GOT3 (cell line): ENCODE results near the gene ACSS1.

Experiments used
- DNase-seq: peaks from one replicate; lab custom pipeline; 2025; ENCODE audit warnings: mixed read lengths; lab: John Stamatoyannopoulos, UW

The ACSS1 gene

DNA sequence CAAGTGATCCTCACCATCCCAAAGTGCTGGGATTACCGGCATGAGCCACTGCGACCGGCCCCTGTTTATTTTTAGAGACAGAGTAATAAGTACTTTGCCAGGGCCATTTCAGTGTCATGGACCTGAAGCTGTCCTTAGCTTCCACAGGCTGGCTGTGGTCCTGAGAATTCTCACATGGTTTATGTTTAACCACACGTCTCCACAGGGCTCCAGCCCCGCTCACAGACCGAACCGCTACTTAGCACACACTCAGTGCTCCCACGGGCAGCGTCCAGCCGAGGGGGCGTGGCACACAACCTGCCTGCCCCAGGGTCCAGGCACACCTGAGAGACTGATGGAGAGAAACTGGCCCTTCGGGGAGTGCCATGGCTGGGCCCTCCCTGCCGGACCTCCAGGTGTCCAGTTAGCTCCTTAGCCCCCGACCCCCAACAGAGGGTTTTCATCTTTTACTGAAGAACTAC is 11.7 kb downstream of the ACSS1 start:
- no peak for DNase-seq

DNA sequence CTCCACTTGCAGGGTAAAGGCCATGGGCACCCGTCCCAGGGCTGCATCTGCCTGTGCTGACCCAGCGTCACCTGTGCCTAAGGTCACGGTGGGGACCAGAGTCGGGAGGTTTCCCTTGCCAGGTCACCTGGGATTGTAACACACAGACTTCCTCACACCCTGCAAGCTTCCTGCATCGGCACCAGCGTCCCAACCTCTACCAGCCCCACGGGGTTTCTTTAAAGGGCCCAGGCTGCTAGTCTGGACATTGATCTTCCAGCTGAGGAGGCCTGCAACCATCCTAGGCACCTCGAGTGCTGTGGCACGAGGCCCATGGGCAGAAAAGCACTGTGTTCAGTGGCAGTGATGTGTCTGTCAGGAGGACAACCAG is 12.6 kb downstream of the ACSS1 start:
- DNase-seq = no peak

DNA sequence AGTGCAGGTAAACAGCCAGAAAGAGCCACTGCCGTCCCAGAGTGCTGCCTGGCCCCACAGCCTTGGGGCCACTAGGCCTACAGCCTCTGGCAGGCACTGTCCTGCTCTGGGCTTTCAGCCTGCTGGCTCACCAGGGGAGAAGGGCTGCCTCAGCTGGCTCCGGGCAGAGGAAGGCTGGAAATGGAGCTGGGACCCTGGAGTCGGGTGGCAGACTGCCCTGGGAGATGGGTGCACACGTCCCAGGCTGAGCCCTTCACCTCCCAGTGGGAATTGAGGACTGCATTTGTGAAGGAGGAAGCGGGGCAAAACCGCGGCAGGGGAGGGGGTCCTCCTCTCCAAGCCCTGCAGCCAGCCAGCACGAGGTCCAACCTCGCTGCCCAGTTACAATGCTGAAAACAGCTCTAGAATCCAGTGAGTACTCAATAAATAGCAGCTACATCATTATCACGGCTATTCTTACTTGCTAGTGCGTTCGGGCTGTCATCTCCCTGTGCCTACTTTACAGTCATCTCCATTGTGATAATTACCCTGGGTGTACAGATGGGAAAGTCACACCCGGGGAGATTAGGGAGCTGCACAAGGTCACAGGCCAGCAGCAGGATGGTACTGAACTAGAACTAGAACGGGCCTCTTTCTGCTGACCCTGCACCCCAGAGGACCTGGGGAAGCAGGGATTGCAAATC is 13.1 kb downstream of the ACSS1 start:
- DNase-seq = no peak

DNA sequence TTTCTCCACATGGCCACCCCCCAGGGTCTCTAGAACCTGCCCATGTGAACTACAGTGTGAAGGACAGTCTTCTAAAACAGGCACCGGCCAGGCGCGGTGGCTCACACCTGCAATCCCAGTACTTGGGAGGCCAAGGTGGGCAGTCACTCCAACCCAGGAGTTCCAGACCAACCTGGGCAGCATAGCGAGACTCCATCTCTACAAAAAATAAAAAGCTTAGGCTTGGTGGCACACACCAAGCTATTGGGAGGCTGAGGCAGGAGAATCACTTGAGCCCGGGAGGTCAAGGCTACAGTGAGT is 13.7 kb downstream of the ACSS1 start:
- no peak for DNase-seq

- no peak for DNase-seq
Measured at GRCh38 chr20:25043499-25044260, 14.3 kb downstream of the ACSS1 start.

DNA sequence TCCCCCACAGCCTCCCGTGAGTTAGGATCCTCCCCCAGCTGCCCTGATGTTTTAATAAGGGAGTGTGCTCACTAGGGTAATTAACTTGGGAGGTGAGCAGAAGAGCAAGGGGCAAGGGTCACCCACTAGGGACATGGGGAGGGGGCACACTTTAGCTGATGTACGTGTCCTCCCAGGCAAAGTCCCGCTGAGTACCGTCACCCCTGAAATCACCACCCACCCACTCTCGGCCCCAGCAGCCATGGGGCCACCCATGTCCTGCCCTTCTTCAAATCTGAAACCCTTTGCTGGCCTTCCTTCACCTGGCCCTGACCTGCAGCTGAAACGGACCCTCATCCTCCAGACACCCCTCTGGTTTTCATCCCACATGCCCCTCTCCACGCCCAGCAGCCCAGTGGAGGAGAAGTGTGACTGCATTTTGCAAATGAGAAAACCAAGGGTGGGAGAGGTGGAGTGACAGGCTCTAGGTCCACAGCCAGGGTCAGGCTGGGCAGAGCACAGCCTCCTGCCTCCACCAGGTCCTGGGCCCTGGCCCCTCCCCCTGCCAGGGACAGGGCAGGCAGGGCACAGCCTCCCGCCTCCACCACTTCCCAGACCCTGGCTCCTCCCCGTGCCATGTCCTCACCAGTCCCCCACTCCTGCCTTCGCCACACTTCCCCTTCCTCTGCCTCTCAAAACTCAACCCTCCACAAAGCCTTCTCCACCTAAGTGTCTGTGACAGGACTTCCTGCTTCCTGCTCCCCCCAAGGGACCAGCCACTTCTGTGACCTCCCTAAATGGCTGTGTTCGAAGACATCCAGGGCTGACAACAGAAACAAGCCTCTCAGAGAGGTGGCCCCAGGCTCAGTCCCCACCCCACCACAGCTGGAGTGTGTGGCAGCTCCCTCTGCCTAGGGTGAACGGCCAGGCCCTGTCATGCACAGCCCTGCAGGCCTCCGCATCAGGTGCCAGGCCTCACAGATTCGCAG is 15.1 kb downstream of the ACSS1 start:
- no peak for DNase-seq

DNA sequence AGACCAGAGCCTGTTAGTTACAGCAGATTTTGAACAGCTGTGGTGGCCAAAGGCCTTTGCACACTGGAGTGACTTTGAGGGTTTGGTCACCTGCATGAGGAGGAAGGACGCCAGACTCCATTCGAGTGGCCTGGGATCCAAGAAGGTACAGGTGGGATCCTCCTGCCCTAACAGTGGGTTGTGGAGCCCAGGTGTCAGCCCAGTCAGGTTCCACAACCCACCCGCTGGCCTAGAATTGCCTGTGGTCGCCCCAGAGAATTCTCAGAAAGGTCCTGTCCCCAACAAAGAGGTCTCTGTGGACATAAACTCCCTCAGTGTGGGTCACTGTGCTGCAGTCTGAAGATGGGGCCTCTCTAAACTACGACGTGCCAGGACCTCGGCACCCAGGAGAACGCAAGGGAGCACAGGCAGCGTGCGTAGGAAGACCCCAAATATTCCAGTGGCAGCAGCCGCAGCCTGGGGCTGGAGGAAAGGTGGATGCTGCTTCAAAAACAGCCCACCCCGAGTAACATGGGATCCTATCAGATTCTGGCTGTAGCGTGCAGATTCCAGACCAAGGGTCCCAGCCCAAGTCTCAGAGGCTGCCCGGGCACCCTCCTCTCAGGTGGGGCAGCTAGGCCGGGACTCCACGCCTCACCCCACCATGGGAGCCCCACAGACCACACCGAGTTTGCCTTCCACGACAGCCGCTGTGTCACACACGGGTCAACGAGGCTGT is 16.0 kb downstream of the ACSS1 start:
- DNase-seq = no peak

DNA sequence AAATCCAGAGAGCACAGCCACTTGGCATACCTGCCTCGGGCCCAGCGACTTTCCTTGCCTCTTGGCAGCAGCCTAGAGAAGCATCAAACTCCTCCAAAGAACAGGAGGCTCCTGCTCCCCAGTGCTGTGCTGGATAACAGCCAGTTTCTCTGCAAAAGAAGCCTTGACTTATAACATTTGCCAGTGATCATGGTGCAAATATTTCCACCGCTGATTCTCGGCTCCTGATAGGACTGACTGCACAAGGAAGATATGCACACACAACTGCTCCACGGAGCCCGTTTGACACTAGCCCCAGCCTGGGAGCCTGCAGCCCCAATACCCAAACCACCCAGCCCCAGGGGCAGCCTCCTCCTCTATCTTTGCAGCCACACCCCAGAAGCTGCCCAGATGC is 17.5 kb downstream of the ACSS1 start:
- DNase-seq = no peak

- no peak for DNase-seq
Measured at GRCh38 chr20:25039697-25040437, 18.1 kb downstream of the ACSS1 start.

GRCh38 chr20:25038591-25039015 is 19.3 kb downstream of the ACSS1 start:
- DNase-seq = no peak

DNA sequence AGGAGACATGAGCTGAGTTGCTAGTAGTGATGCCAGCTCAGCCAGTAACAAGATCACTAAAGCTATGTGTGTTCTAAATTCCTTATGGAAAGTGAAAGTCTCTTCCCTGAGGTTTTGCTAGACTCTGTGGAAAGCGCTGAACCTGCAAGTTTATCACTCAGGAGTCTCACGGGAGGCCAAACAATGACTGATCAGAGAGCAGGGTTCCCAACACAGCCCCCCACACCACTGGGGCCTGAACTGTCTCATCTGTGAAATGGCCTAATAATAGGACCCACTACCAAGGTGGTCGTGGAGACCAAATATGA is 19.9 kb downstream of the ACSS1 start:
- DNase-seq = no peak

DNA sequence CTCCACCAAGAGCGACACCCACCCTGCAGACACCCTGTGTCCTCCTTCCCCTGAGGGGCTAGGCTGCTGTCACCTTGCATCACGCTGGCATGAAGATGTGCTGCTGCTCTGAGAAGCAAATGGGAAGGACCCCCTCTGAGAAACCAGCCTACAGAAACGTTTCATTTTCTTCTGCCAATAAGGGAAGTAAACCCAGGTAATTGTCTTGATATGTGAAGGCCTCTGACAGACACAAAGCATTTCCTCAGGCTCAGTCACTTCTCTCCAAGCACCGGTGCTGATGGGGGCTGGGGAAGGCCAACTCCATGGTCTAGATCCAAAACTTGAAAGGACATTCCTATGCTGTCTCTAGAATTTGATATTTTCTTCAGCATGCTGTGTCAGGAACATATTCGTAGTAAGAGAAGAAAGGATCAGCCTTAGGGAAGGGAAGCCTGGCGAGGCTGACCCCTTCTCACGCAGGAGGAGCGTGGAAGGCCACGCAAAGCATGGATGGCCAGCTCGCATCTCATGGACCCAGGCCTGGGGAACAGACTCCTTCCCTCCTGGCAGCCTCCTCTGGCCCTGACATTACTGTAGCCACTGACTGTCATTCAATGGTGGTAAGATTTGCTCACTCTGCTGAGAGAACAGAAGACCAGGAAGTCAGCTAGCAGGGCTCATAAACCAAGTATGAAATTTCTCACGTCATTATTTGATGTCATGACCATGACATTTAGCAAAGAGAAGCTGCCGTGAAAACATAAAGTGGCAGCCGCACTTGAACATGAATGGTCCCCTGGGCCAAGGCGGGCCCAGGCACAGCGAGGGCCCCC is 20.4 kb downstream of the ACSS1 start:
- DNase-seq = no peak

DNA sequence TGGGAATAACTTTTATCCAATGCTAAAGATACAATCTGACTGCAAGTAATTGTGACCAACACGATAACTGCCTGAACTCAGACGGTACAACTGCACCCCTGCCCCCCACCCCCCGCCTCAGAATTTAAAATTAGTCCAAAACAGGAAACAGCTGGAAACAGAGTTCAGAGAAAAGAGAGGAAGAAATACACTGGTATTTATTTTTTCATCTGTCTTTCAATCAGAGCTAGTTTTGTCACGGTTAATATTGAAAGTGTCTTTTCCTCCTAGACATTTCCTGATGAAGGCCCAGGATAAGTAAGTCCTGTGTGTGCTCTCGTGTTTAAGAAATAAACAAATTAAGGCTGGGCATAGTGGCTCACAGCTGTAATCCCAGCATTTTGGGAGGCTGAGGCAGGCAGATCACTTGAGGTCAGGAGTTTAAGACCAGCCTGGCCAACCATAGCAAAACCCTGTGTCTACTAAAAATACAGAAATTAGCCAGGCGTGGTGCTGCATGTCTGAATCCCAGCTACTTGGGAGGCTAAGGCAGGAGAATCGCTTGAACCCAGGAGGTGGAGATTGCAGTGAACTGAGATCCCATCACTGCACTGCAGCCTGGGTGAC is 21.5 kb downstream of the ACSS1 start:
- no peak for DNase-seq

GRCh38 chr20:25035921-25036320 is 22.0 kb downstream of the ACSS1 start:
- DNase-seq = no peak

DNA sequence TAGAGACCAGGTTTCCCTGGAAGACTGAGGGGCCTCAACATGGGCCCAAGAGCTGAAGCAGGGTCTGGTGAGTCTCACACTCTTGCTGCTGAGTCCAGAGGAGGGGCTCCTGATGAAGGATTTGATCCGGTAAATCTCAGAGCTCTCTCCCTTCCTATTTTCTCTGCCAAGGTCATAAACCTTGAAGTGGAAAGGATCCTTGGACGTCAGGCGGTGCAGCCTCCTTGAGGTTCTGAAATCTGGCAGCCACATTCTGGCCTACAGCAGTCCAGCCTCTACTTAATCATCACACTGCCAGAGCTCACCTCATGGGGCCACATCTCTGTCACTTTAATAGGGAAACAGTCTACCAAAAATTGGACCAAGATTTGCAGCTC is 24.0 kb downstream of the ACSS1 start:
- no peak for DNase-seq

DNA sequence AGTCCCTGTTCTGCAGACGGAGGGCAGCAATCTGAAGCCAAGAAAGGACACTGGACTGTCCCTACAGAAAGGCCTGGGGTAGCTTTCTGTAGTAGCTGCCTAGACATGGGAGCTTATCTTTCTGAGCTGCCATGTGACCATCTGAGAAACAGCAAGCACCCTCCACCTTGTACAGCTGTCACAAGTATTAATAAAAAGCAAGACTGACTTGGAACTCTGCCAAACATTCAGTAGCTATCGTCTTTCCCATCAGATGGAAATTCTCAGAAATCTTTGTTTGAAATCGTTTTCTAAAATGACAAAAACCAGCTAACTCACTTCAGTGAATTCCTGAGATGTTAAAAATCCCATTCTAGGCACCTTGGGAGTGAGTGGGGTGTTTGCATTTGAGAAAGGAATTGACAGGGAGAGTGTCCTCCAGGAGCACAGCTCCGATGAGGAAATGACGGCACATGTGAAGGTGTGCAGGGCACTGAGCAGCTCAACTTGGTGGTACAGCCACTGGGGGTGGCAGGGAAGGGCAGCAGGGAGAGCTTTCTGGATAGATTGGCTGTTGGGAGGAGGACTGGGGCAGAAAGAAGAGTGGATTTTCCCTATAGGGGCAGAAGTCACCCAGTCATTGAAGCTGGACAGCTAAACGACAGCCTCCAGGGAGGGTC is 24.5 kb downstream of the ACSS1 start:
- no peak for DNase-seq

DNA sequence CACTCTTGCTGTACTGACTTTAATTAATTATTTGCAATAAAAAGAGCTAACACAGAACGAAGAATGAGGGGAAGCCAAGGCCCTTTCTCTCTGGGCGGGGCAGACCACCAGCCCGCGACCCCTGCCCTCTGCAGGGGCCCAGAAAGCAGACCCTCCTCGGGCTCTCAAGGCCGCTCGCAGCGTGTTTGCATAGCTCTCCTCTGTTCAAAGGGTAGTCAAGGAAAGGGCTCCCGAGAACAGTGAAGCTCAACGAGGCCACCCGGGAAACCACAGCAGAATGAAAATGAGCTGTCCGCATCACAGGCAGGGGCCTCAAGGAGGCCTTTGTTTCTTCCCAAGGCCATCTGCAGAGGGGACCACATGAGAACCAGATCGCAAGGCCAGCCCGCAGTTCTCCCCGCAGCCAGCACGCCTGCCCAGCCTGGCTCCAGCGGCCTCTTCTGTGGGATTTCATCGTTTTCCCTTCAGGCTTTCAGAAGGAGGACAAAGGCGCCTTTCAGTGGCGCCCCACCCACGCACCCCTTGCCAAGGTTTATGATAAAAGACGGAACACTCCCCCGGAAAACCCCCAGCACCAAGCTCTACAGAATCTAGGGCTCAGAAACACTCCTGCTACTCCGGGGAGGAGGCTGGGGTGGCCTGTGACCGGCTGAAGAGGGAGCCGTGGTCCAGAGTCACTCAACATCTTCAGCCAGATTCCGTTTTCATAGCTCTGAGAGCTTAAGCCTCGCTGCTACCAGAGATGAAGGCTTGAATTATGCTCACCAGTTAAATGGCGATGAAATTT is 25.3 kb downstream of the ACSS1 start:
- DNase-seq = no peak

- no peak for DNase-seq
Measured at GRCh38 chr20:25032065-25032477, 25.9 kb downstream of the ACSS1 start.

DNA sequence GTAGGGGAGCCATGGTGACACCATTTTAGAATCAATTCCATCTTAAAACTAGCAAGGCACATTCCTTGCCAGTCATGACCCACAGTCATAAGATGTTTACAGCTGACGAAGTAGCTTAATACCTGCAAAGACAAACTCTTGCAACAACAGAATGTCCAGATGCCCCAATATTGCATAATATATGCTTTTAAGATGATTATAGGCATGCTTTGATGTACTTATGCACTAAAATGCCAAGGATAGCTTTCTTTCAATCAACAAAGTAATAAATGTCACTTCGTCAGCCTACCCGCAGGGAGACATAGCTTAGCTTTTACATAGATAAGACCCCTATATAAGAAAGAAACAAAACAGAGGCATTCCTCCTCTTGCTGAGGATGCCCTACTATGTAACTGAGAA is 26.7 kb downstream of the ACSS1 start:
- DNase-seq = no peak
